Measurements from ENCODE around the gene SNRNP48. TPM values are rescaled to one million over a fixed set of nuclear protein-coding genes. Genes with fewer than 3 reads are reported as not detected.
A peak's percentile ranks its signal among the peaks of the same experiment; 100 is the strongest.

SNRNP48 gene
- total and polyA plus RNA-seq, 2 experiments from 2014 or later: 7.6 to 14.6 TPM

- no peak overlapping the region for H3K4me2 ChIP-seq
- H3K27ac ChIP-seq: peak overlapping the region; percentile 67
- WGBS (ENCODE audit: low lambda C conversion rate, missing lambda C conversion rate): 68% methylated on average over 12 of the region's 12 CpGs
These were observed 50.9 kb downstream of the SNRNP48 start for GRCh38 chr6:7640607-7641577.

GRCh38 chr6:7642791-7643190 lies 52.8 kb downstream of the SNRNP48 start:
- 80% methylated on average over 4 of the region's 4 CpGs for WGBS (ENCODE audit: low lambda C conversion rate, missing lambda C conversion rate)
- Histone ChIP-seq H2AFZ (no peak overlapping the region), H3K79me2 (no peaks in the 10 kb centered on the region), H3K9me3 (ENCODE audit: low read depth) (no peaks in the 10 kb centered on the region), H3K27ac (no peak overlapping the region), H3K36me3 (replicated peaks; ENCODE audit: insufficient read depth, low read depth) (no peaks in the 10 kb centered on the region), H4K20me1 (ENCODE audit: insufficient read depth, poor library complexity, severe bottlenecking) (no peaks in the 10 kb centered on the region), H3K4me3 (no peak overlapping the region), H3K27me3 (no peaks in the 10 kb centered on the region), H3K4me2 (no peak overlapping the region), H3K9me2 (replicated peaks; ENCODE audit: insufficient read depth) (no peaks in the 10 kb centered on the region), H3K4me1 (ENCODE audit: insufficient read depth) (peaks cover 9% of the 10 kb centered on the region)
- peak; percentile 63 for DNase-seq (ENCODE audit: low spot score)
- no peak for TF ChIP-seq CTCF (IDR thresholded peaks at IDR 0.05; ENCODE audit: poor library complexity)

More at GRCh38 chr6:7640607-7641577, 50.9 kb downstream of the SNRNP48 start:
- TF ChIP-seq EZH2phosphoT487 (IDR thresholded peaks at IDR 0.05; ENCODE audit: low read depth, severe bottlenecking, unreplicated experiment): no peak
- no peak overlapping the region for H3K4me3 ChIP-seq
- H3K9me3 ChIP-seq (ENCODE audit: low read depth): no peaks in the 10 kb centered on the region
- H3K9me2 ChIP-seq (replicated peaks; ENCODE audit: insufficient read depth): no peaks in the 10 kb centered on the region
- peaks cover 9% of the 10 kb centered on the region for H3K4me1 ChIP-seq (ENCODE audit: insufficient read depth)
- no peaks in the 10 kb centered on the region for H3K27me3 ChIP-seq
- no peaks in the 10 kb centered on the region for H3K36me3 ChIP-seq (replicated peaks; ENCODE audit: insufficient read depth, low read depth)
- H2AFZ ChIP-seq: no peak overlapping the region
- no peaks in the 10 kb centered on the region for H4K20me1 ChIP-seq (ENCODE audit: insufficient read depth, poor library complexity, severe bottlenecking)
- peak; percentile 65 for DNase-seq (ENCODE audit: low spot score)
- H3K79me2 ChIP-seq: no peaks in the 10 kb centered on the region

- TF ChIP-seq CTCF (IDR thresholded peaks at IDR 0.05; ENCODE audit: poor library complexity): no peak
- no peak for TF ChIP-seq EZH2 (IDR thresholded peaks at IDR 0.05; ENCODE audit: borderline replicate concordance)
- TF ChIP-seq EZH2phosphoT487 (IDR thresholded peaks at IDR 0.05; ENCODE audit: low read depth, severe bottlenecking, unreplicated experiment): no peak
- 98% methylated on average over 2 of the region's 2 CpGs for WGBS (ENCODE audit: low lambda C conversion rate, missing lambda C conversion rate)
- Histone ChIP-seq H3K4me3 (no peak overlapping the region), H3K27ac (no peak overlapping the region), H3K36me3 (replicated peaks; ENCODE audit: insufficient read depth, low read depth) (no peaks in the 10 kb centered on the region), H3K4me2 (no peak overlapping the region), H4K20me1 (ENCODE audit: insufficient read depth, poor library complexity, severe bottlenecking) (no peaks in the 10 kb centered on the region), H3K79me2 (no peaks in the 10 kb centered on the region), H3K9me3 (ENCODE audit: low read depth) (no peaks in the 10 kb centered on the region), H3K9me2 (replicated peaks; ENCODE audit: insufficient read depth) (no peaks in the 10 kb centered on the region), H2AFZ (no peak overlapping the region), H3K27me3 (no peaks in the 10 kb centered on the region), H3K4me1 (ENCODE audit: insufficient read depth) (peaks cover 9% of the 10 kb centered on the region)
- DNase-seq (ENCODE audit: low spot score): no peak
These were observed 54.4 kb downstream of the SNRNP48 start for GRCh38 chr6:7644417-7644816.

- DNase-seq (ENCODE audit: low spot score): no peak
- Histone ChIP-seq H3K79me2 (no peaks in the 10 kb centered on the region), H3K4me3 (no peak overlapping the region), H3K9me3 (ENCODE audit: low read depth) (no peaks in the 10 kb centered on the region), H3K27ac (no peak overlapping the region), H3K4me2 (no peak overlapping the region), H3K4me1 (ENCODE audit: insufficient read depth) (peaks cover 2% of the 10 kb centered on the region), H3K36me3 (replicated peaks; ENCODE audit: insufficient read depth, low read depth) (no peaks in the 10 kb centered on the region), H2AFZ (no peak overlapping the region), H4K20me1 (ENCODE audit: insufficient read depth, poor library complexity, severe bottlenecking) (no peaks in the 10 kb centered on the region), H3K27me3 (no peaks in the 10 kb centered on the region), H3K9me2 (replicated peaks; ENCODE audit: insufficient read depth) (no peaks in the 10 kb centered on the region)
- no peak for TF ChIP-seq EZH2phosphoT487 (IDR thresholded peaks at IDR 0.05; ENCODE audit: low read depth, severe bottlenecking, unreplicated experiment)
- TF ChIP-seq CTCF (IDR thresholded peaks at IDR 0.05; ENCODE audit: poor library complexity): no peak
- WGBS (ENCODE audit: low lambda C conversion rate, missing lambda C conversion rate): 100% methylated on average over 1 of the region's 1 CpG
These were observed 56.4 kb downstream of the SNRNP48 start for GRCh38 chr6:7646394-7646793.
